ENCODE results near the gene GDPGP1. TPM values are rescaled to one million over a fixed set of nuclear protein-coding genes. Genes with fewer than 3 reads are reported as not detected.
A peak's percentile ranks its signal among the peaks of the same experiment; 100 is the strongest.

GDPGP1 gene
- polyA plus RNA-seq, 1 experiment = 4.8 TPM

GRCh38 chr15:90231028-90232017 lies 2.7 kb upstream of the GDPGP1 start:
- TF ChIP-seq CTCF (IDR thresholded peaks at IDR 0.05; ENCODE audit: insufficient read depth, low read depth, low read length) = no peak
- POLR2A ChIA-PET = no interaction called here
- Histone ChIP-seq H3K27me3 (ENCODE audit: control insufficient read depth, insufficient read depth, low read length) (no peaks in the 10 kb centered on the region), H3K36me3 (ENCODE audit: control insufficient read depth, insufficient read depth, low read length) (peaks cover 18% of the 10 kb centered on the region), H3K4me3 (ENCODE audit: low read depth, low read length) (no peak overlapping the region)
- DNase-seq (ENCODE audit: low read depth) = no peak
- CTCF ChIA-PET = interaction anchor here (0.9 to 5.2 kb wide), 3 partner anchors 8 to 78 kb away, joined by 3 to 46 read pairs (median 4); no protein-coding TSS in a partner anchor

GRCh38 chr15:90232196-90232595 lies 1.8 kb upstream of the GDPGP1 start:
- Histone ChIP-seq H3K27me3 (ENCODE audit: control insufficient read depth, insufficient read depth, low read length) (no peaks in the 10 kb centered on the region), H3K4me3 (ENCODE audit: low read depth, low read length) (no peak overlapping the region; the same call in 1 of the 2 replicates), H3K36me3 (ENCODE audit: control insufficient read depth, insufficient read depth, low read length) (peaks cover 17% of the 10 kb centered on the region)
- no peak for DNase-seq (ENCODE audit: low read depth)
- CTCF ChIA-PET = interaction anchor here (1.8 to 5.2 kb wide), 2 partner anchors 9 to 11 kb away, joined by 4 to 46 read pairs; no protein-coding TSS in a partner anchor
- POLR2A ChIA-PET = no interaction called here
- TF ChIP-seq CTCF (IDR thresholded peaks at IDR 0.05; ENCODE audit: insufficient read depth, low read depth, low read length) = no peak

- H3K4me3 ChIP-seq (ENCODE audit: low read depth, low read length) = peak overlapping the region; percentile 92
- ChIA-PET POLR2A (interaction anchor here (0.6 to 0.9 kb wide), 3 partner anchors 19 to 232 kb away, joined by 3 read pairs; partner anchors contain the start of gene ZNF710), CTCF (interaction anchor here (0.6 to 5.2 kb wide), 7 partner anchors 9 to 133 kb away, joined by 3 to 46 read pairs (median 3); no protein-coding TSS in a partner anchor)
- no peaks in the 10 kb centered on the region for H3K27me3 ChIP-seq (ENCODE audit: control insufficient read depth, insufficient read depth, low read length)
- TF ChIP-seq CTCF (IDR thresholded peaks at IDR 0.05; ENCODE audit: insufficient read depth, low read depth, low read length) = peak; percentile 58; the same call in 1 of the 2 replicates
- no peak for DNase-seq (ENCODE audit: low read depth)
- peaks cover 17% of the 10 kb centered on the region for H3K36me3 ChIP-seq (ENCODE audit: control insufficient read depth, insufficient read depth, low read length)
Observed at GRCh38 chr15:90232941-90233386, 1.0 kb upstream of the GDPGP1 start.

GRCh38 chr15:90233387-90234095 lies 468 bp upstream of the GDPGP1 start, which contains the start of gene CIB1:
TSS of gene CIB1 (minus strand) at chr15:90233941. CDS start at chr15:90233885, 56 bp downstream.
- H3K4me3 ChIP-seq (ENCODE audit: low read depth, low read length) = peak within 1 kb of the TSS; percentile 92
- DNase-seq (ENCODE audit: low read depth) = peak; percentile 76
- H3K27me3 ChIP-seq (ENCODE audit: control insufficient read depth, insufficient read depth, low read length) = no peaks in the 10 kb centered on the region
- H3K36me3 ChIP-seq (ENCODE audit: control insufficient read depth, insufficient read depth, low read length) = peaks cover 17% of the 10 kb centered on the region
- CTCF ChIA-PET = interaction anchor here (0.7 to 5.2 kb wide), 6 partner anchors 10 to 134 kb away, joined by 3 to 46 read pairs (median 4); no protein-coding TSS in a partner anchor
- POLR2A ChIA-PET = interaction anchor here (0.6 to 0.9 kb wide), 8 partner anchors 19 to 363 kb away, joined by 3 to 14 read pairs (median 4); partner anchors contain the start of gene ZNF710
- TF ChIP-seq CTCF (IDR thresholded peaks at IDR 0.05; ENCODE audit: insufficient read depth, low read depth, low read length) = no peak; the same call in 1 of the 2 replicates
